Hepatic stellate cell (primary cell): ENCODE measurements around the gene C7orf33.
"Not testable (repeated sequence)": the region's sequence is repeated elsewhere in the genome, so short reads cannot be mapped to it uniquely, and the experiment has no call there.

Experiments used
- DNase-seq: peaks from one replicate; pipeline ENCODE4 v3.0.0; 2011; ENCODE audit warnings: low spot score

C7orf33 gene

DNA sequence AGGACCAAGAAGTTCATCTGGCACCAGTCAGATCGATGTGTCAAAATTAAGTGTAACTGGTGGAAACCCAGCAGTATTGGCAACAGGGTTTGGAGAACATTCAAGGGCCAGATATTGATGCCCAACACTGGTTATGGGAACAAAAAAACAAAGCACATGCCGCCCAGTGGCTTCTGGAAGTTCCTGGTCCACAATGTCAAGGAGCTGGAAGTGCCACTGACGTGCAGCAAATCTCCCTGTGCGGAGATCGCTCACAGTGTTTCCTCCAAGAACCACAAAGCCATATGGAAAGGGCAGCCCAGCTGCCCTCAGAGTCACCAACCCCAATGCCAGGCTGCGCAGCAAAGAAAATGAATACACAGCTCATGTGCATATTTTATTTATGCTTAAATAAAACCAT lies 10.1 kb upstream of the C7orf33 start:
- no peak for DNase-seq

DNA sequence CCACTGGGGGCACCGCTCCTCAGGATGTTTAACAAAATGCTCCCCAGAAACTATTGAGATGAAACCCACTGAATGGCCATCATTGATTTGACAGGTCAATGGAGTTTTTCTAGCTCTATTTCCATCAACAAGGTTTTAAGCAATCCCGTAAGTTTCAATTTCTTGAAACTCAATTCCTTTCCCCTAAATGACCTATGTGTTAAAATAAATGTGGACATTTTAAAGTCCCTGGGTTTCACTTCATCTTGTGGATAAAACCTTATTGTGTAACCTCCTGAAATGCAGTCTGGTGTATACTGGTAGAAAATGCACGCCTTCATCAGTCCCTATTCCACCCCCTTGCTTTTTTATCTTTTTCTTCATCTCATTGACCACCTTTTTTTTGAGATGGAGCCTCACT lies 8.9 kb upstream of the C7orf33 start:
- no peak for DNase-seq

DNA sequence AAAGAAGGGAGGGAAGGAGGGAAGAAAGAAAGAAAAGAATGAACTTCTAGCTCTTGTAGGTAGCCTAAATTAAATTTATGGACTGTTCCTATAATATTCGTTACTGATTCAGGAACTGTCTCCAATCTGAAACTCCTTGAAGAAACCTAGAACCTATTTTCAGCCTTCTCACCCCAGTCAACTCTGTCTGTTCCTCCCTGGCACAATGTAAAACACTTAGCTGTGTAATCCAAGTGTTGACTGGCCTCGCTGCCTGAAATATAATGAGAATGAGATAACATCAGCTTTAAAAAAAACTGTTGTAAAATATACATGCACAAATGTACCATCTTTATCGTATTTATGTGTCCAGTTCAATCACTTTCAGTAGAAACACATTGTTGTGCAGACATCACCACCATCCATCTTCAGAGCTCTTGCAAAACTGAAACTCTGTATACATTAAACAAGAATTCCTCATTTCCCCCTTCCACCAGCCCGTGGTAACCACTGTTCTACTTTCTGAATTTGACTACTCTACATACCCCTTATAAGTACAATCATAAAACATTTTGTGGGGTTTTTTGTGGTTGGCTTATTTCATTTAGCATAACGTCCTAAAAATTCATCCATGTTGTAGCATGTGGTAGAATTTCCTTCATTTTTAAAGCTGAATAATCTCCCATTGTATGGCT lies 6.3 kb upstream of the C7orf33 start:
- no peak for DNase-seq

DNA sequence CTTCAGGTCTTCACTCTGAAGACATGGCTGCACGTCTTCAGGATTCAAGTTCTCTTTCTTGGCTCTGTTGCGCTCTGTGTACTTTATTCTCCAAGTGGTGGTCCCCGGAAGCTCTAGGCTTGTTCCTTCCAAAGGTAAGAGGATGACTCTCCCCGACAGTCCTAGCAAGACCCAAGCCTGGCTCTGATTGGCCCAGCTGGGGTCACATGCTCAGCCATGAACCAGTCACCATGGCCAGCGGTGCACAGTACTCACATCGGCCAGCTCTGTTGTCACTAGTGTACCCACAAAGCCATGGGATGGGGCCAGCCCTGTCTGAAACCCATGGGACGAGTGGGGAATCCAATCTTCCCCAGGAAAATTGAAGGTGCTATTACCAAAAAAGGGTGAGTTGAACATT lies 5.2 kb upstream of the C7orf33 start:
- DNase-seq: no peak

DNA sequence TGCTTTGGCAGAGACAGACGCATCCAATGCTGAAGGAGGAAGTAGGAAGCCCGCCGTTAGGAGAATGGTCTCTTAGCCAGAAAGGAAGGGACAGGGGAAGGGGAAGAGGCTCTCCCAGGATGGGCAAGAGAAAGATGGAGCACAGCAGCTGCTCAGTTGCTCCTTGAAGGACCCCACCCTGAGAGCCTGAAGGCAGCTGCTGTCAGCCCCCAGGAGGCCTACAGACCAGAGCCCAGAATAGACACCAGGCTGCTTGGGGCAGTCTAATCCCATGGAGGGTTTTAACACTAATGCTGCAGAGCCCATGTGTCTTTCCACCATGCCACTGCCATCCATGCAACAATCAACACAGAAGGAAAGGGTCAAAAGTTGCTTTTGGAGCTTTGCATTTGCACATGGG lies 3.5 kb upstream of the C7orf33 start:
- DNase-seq: no peak

DNA sequence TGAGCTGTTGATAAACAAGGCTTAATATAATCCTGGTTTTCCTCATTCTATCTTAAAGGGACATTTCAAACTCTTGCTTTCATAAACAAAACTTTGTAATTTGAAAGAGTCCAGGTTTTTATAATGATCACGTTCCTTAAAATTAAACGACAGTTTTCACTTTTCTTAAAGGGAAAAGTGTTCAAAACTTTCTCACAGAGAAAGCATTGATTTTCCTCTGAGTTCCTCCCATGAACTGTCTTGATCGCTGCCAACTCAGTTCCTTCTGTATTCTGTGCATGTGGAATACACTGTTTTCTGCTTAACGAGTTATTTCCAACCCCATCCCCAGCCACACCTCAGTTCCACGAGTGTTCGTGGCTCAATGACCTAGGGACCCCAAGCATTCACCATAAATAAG lies 2.4 kb upstream of the C7orf33 start:
- DNase-seq: no peak

DNA sequence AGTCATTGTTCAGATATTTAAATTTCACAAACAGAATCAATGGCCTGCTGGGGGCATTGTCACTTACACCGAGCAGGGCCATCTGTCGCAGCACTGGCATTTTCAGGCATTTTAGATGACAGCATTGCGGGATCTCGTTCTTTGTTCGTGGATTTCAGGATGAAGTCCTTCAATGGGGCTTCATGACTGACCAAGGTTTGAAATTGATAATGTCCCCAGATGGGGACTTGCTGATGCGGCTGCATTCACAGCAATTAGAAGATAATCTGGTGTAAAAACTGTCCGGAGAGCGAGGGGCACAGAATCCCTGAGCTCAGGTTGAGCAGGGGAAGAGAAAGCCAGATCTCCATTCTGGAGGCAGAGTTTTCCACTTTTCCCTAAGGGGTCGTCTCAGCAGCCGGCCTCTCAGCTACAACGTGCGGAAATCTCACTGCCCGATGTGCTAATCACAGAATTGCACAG lies 1.9 kb upstream of the C7orf33 start:
- no peak for DNase-seq

DNA sequence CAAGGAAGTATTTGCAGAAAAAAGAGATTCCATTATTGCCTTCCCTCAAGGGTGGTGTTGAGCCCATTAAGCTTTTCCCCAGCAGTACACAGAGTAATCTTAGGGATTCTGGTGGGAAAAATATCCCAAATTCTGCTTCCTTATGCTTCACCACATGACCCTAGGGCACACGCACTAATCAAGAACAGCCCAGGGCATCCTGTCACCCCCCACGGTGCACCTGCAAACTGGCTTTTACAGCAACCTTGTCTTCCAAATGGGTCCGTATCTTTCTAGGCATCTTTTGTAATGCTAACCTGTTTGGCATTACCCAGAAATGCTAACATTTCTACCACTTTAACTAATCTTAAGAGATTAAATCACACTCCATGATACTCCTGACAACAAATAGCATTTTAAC lies 926 bp upstream of the C7orf33 start:
- DNase-seq: no peak

DNA sequence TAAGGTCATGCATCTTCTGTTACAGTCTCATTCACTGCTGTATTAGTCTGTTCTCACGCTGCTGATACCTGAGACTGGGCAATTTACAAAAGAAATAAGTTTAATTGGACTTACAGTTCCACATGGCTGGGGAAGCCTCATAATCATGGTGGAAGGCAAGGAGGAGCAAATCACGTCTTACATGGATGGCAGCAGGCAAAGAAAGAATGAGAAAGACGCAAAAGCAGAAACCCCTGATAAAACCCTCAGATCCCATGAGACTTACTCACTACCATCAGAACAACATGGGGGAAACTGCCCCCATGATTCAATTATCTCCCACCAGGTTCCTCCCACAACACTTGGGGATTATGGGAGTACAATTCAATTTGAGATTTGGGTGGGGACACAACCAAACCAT lies 5.8 kb downstream of the C7orf33 start:
- not testable (repeated sequence) for DNase-seq

DNA sequence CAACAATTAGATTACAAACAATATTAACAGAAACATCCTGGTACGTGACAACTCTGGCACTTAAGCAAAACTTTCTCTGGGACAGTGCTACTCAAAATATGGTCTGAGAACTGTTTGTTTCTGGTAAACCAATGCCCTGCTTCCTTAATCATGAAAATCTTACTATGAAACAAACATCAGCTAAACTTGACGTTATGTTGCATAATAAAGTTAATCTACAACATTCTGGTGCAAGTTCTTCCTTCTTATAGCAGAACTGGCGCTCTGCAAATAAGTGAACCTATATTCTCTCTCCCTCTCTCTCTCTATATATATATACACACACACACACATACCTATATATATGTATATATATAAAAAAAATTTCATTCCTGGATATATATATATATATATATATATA lies 7.8 kb downstream of the C7orf33 start:
- DNase-seq: no peak

DNA sequence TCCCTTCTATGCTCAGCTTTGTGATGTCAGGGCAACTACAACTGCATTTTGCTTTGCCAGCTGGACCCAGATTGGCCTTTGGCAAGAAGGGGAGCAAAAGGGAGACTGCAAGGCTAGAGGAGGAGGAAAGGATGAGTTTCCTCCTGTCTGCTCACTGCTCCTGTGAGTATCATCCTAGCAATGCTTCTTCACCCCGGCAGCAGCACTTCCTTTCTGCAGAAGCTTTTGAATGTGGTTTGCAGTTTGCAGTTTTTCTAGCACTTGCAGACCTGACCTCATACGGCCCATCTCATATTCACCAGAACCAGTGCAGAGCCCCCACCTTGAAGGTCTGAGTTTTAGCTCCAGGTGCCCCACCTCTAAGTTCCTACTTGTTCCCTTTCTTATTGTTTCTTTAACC lies 14.8 kb downstream of the C7orf33 start:
- no peak for DNase-seq

DNA sequence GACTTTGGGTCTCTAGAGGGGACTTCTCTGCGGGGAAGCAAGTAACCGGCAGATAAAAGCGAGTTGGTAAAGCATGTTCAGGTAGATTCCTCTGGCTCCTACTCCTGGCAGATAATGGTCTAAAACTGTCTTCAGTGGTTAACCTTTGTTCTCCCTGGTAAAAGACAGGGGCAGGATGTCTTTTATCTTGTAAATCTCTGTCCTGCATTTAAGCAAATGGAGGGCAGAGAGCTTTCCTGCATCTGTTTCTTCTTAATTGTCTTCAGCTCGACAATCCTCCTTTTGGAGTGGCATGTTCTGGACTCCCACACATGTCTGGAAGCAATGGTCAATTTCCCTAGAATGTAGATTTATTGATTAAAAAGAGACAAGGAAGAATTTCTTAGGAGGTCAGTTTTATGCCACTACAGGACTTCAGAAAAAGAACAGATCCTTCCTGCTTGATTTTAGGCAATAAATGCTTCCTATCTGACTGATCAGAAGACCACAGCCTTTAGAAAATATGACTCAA lies 16.6 kb downstream of the C7orf33 start:
- DNase-seq: no peak

DNA sequence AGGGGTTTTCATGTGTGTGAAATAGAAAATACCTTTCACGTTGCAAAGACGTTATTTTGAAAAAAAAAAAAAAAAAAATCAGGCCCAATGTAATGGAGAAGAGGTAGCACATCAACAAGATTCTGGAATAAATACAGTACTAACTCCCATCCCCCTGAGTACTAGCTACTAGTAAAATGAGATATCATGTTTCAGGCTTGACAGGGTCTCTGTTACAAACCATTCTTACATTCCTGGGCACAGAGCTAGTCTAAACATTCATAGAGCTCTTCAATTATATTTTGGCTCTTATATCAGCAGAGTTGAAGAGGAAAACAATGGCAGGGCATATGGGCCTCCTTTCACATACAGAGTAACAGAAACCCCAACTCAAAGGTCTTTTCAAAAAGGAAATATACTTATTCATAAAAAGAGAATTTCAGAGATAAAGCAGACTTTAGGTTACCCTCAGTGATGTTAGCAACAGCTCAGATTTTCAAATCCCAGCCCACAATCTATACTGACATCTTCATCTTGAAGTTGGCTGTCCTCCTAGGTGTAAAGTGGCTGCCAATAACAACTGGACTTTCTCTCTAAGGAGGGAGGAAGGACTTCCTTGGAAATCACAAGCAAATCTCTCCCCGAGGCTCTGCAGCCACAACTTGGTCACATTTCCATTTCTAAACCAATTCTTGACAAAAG lies 18.6 kb downstream of the C7orf33 start:
- DNase-seq: no peak

DNA sequence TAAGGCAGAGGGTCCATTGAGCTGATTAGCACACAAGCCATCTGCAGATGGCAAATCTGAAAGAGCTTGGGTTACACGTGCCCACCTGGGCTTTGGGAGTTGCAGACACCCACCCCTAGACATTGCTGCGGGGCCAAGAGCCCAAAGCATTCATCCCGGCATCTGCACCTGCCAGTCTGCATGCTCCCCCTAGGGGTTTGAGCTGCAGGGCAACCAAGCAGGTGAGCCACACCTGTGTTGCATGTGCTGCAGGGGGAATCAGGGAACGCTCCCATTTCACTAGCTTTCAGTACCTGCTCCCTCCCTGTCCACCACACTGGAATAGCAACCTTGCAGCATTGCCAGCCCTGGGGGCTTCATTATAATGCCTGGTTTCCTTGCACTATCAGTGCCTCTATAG lies 21.1 kb downstream of the C7orf33 start:
- DNase-seq: no peak

DNA sequence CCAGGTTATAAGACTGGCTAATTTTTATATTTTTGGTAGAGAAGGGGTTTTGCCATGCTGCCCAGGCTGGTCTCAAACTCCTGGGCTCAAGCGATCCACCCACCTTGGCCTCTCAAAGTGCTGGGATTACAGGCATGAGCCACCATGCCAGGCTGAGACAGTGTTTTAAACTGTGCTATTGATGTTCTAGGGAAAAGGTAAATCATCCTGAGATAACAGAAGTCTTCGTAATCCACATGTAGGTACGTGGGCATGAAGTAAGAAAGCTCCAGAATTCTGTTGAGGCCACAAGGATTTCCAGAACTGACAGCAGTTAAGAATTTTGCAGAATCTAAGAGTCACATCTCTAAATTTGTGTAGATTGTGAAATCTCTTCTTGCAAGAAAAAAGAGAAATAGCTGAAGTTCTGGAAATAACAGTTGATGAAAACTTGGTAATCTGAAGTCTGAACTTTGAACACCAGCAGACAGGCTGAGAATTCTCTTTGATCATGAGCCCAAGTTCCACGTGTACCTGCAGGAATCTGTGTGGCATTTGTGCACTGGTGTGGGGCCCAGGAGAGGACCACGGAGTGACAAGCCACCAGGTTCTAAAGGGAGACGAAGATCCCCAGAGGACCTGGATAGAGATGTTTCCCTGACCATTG lies 24.6 kb downstream of the C7orf33 start:
- no peak for DNase-seq

DNA sequence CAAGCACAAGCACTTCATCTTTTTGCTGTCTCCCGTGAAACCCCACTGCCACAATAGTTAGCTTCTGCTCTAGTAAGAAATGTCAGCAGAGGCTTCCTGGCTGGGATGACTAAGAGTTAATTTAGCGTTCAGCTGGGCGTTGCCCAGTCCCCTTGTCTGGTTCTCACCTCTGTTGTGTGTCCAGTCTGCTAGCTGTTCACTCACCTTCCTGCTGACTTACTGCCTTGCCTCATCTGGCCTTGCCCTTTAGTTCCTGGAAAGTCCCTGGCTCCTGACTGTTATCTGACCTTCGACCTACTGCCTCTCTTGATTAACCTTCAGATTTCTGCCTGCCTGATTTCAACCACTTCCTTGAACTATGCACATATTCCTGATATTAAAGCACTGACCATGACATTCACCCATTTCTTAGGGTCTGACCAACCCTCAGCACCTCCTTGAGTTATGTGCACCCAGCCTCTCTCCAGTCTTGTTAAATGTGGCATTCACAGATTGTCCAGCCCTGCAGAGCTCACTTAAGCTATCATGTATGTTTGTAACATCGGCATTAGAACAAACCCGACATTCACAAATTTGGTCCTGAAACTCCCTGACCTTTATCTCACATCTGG lies 30.3 kb downstream of the C7orf33 start:
- DNase-seq: no peak

DNA sequence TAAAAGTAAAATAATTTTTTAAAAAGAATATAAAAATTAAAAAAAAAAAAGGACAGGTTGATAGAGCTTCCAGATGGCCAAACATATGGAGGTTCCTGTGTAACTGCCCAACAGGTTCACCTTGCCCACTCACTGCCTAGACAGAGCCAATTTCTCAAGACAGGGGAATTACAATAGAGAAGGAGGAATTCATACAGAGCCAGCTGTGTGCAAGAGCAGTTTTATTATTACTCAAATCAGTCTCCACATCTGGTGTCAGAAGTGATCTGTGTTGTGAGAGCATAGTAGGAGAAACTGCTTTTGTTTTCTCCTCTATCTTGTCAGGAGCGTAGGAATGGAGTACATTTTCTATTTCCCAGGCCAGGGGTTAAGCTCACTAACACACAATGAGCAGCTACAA lies 31.0 kb downstream of the C7orf33 start:
- no peak for DNase-seq

DNA sequence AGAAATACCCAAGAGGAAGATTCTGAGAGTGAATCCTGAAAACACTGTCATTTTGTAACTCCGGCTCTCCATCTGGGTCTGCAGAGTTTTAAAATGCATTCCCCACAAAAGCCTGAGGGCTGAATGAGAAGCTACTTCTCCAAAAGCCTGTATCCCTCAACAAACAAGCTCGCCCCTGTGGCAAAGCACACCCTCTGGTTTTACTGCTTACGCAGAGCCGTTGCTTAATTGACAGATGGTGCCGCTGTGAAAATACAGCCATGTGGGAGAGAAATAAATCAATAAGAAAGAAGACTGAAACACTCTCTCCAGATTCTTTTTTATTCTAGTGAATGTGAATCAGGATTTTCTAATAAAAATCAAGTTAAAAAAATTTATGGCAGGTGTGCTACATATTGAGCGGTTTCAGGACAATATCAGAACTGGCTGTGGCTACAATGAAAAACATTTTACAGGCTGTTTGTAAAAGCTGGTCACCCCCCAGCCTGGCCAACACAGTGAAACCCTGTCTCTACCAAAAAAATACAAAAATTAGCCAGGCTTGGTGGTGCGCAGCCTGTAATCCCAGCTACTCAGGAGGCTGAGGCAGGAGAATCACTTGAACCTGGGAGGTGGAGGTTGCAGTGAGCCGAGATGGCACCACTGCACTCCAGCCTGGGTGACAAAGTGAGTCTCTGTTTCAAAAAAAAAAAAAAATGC lies 32.5 kb downstream of the C7orf33 start:
- no peak for DNase-seq

DNA sequence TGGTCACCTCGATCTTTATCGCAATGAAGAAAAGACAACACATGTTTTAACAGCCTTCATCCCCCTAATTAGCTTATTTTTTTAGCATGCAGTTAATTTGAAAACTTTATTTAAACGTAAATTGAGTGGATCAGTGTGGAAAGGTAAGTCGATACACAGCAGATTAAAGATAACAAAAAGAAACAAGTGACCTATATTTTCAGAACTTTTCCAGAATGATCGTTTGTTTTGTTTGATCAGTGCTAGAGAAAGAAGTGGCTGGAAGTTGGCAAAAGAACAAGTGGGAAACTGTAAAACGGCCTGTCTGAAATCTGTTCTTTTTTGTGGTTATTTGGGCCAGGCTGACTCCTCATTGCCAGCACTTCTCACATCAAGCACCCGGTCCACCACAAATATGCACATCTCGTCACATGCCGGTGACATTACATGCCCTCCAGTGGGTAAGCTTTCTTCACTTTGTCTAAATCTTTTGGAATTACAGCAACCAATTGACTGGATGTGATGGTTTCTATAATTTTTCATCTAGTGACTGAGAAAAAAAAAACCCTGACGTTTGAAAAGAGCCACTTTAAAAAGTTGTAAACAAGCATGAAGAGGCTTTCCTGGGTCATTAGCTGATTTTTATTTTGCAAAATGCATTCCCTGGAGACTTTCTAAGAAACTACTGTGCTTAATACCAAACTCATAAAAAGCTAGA lies 33.2 kb downstream of the C7orf33 start:
- DNase-seq: no peak

DNA sequence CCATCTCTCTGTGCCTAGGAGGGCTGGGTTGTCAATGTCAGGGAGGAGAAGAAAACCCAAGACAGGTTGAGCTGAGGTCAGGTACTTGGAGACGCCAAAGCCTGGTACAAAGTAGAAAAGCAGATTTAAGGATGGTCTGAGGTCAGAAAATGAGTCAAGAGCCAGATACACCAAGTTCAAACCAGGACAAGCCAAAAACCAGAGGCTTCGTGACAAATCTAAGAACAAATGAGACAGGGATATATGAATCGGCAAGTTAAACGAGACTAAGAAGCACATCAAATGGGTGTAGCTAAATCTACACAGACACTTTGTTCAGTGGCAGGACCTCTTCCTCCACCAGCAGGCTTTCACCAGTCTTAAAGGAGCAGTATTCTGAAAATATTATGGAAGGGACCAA lies 34.2 kb downstream of the C7orf33 start:
- no peak for DNase-seq

DNA sequence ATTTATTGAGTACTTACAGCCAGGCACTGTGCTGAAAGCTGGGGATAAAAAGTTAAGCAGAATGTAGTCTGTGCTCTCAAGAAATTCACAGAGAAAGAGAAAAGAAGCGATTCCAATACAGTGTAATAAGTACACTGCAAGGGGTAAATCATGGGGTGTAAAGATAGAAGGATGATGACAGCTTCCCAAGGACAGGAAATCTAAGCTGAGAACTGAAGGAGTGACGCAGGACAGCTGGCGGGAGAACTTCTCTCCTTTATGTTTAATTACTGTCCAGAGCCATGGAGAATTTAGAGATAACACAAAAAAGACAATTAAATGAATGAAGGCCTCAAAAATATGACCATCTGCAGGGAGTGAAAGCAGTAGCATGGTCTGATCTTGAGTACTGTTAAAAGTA lies 34.8 kb downstream of the C7orf33 start:
- DNase-seq: no peak

DNA sequence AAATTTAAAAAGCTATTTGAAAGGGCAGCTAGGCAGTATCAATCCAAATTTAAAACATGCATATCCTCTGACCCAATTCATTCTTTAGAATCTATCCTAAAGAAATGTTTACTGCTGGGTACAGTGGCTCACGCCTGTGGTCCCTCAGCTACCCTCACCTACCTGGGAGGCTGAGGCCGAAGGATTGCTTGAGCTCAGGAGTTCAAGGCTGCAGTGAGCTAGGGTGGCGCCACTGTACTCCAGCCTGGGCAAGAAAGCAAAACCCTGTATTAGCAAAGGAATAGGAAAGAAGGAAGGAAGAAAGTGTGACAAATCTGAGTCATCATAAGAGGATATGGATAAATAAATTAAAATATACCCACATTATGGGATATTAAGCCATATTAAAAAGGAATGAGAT lies 36.3 kb downstream of the C7orf33 start:
- no peak for DNase-seq
